ENCODE results near the gene TTC4. TPM values are rescaled to one million over a fixed set of nuclear protein-coding genes. Genes with fewer than 3 reads are reported as not detected.

The TTC4 gene
- 40.8 and 41.2 TPM in 2 replicates for total RNA-seq (2014; rRNA removed; shearing (Covaris generic); ENCODE audit: low replicate concordance)

DNA sequence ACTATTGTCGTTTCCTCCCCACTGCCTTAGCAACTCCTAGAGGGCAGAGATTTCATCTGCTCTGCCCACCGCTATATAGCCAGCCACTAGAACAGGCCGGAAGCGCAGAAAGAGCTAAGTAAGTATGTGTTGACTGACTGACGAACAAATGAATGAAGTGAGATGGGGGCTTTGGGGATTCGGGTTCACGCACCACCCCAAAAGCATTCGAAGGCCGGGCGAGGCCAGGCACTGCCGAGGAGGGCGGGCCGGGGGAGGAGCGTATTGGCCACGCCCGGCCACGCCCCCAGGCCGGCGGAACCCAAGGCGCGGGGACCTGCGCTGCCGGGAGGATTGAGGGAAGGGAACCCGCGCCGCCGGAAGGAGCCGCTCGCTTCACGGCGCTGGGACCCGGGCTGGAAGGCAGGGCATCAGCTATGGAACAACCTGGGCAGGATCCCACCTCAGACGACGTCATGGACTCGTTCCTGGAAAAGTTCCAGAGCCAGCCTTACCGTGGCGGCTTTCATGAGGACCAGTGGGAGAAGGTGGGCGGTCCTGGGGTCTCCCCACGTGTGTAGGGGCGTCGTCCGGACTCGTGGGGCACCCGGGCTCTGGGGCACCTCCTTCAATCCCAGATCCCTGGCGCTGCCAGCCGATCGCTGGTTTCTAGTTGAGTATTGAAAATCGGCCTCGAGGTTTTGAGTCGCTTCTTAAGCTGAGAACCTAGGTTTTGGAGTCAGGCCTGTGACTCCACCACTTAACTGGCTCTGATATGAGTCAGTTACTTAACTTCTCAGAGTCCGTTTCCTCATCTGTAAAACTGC, at the start of gene TTC4:
TSS of gene TTC4 (plus strand) at position 369 of the 806 bp plus-strand sequence. CDS start at position 417, 48 bp downstream.
- Histone ChIP-seq H3K9me3 (no peaks in the 10 kb centered on the region), H3K27me3 (no peaks in the 10 kb centered on the region), H3K4me3 (peak within 1 kb of the TSS; percentile 93), H3K36me3 (peaks cover 33% of the 10 kb centered on the region)
- peak; percentile 77 for DNase-seq

- Histone ChIP-seq H3K9me3 (no peaks in the 10 kb centered on the region), H3K36me3 (no peaks in the 10 kb centered on the region), H3K27me3 (no peaks in the 10 kb centered on the region), H3K4me3 (no peak overlapping the region)
- DNase-seq = no peak
These were observed 49.3 kb upstream of the TTC4 start for GRCh38 chr1:54666333-54666732.

- Histone ChIP-seq H3K36me3 (no peaks in the 10 kb centered on the region), H3K27me3 (no peaks in the 10 kb centered on the region), H3K4me3 (no peak overlapping the region), H3K9me3 (no peaks in the 10 kb centered on the region)
- DNase-seq = no peak
These were observed 47.9 kb upstream of the TTC4 start for GRCh38 chr1:54667797-54668196.

DNA sequence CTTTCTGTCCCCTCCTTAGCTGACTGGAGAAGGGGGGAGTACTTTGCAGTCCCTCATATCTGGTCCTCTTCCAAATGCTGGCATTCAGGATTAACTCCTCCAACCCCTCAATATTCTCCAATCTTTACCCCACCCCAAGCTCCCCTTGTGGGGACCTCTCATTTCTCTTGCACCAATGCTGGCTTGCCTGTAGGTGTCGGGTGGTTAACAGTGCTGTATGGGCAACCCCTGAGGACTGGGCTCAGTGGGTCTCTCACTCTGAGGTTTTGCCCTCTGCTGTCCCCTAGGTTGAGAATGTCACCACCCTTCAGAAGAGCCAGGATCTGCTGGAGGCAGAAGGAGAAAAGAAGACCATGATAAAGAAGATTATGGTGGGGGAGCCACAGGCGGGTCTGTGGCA, 47.1 kb upstream of the TTC4 start:
- H3K27me3 ChIP-seq = no peaks in the 10 kb centered on the region
- H3K9me3 ChIP-seq = no peaks in the 10 kb centered on the region
- no peaks in the 10 kb centered on the region for H3K36me3 ChIP-seq
- H3K4me3 ChIP-seq = no peak overlapping the region
- no peak for DNase-seq

GRCh38 chr1:54671985-54672608, 43.6 kb upstream of the TTC4 start:
- DNase-seq = peak; percentile 35
- H3K4me3 ChIP-seq = no peak overlapping the region
- H3K36me3 ChIP-seq = no peaks in the 10 kb centered on the region
- H3K9me3 ChIP-seq = no peaks in the 10 kb centered on the region
- H3K27me3 ChIP-seq = no peaks in the 10 kb centered on the region

DNA sequence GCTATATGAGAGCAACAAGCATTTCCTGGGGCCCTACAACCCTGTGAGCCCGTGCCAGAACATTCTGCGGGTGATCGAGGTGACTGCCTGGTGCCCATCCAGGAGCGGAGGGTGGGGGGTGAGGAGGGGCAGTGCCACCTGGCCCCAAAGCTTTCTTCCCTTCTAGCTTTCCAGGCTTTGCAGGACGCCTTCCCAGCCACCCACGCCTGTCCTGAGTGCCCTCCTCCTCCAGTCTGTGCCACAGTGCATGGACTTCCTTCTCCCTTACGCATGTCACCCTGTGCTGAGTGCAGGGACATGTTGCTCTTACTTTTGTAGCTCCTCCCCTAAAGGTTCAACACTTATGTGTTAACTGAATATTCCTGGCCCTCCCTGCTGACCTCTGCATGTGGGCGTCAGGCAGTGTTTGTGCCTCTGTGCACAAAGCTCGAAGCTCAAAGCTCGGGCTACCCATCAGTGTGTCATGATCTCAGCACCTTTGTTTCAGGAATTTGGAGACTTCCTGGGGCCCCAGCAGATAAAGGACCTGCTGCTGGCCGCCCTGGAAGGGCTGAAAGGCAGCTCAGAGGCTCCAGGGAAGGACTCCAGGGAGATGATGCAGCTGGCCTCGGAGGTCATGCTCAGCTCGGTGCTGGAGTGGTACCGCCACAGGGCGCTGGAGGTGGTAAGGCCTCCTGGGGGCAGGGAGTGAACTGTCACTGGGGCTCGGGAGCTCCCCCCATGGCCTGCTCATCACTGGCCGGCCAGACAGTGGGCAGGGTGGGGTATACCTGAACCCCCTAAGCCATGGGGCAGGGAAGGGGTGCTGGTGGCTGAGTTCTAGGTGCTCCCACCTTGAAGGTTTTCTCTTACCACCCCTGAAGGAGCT, 36.7 kb upstream of the TTC4 start:
- no peak for DNase-seq
- Histone ChIP-seq H3K36me3 (no peaks in the 10 kb centered on the region), H3K4me3 (no peak overlapping the region), H3K27me3 (no peaks in the 10 kb centered on the region), H3K9me3 (no peaks in the 10 kb centered on the region)

- H3K27me3 ChIP-seq = no peaks in the 10 kb centered on the region
- H3K9me3 ChIP-seq = no peaks in the 10 kb centered on the region
- DNase-seq = no peak
- no peaks in the 10 kb centered on the region for H3K36me3 ChIP-seq
- H3K4me3 ChIP-seq = no peak overlapping the region
These were observed 36.0 kb upstream of the TTC4 start for GRCh38 chr1:54679706-54680105.

DNA sequence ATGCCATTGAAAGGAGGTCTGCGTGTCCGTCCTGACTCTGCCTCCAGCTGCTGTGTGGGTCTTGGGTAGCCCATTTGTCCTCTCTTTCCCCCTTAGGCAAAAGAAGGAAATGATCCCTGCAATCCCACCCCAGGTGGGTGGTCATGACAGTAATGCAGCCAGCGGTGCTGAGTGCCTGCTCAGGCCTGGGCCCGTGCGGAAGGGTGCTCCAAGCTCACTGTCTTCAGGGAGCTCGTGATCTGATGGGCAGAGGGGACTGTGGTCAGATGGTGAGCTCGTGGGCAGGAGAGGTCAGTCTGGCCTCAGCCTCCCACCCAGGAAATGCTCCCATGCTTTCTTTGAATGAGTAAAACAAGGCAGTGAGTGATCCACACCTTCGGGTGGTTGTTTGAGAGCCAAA, 35.3 kb upstream of the TTC4 start:
- Histone ChIP-seq H3K4me3 (no peak overlapping the region), H3K9me3 (no peaks in the 10 kb centered on the region), H3K36me3 (no peaks in the 10 kb centered on the region), H3K27me3 (no peaks in the 10 kb centered on the region)
- DNase-seq = no peak

GRCh38 chr1:54681358-54681757, 34.3 kb upstream of the TTC4 start:
- DNase-seq = no peak
- Histone ChIP-seq H3K4me3 (no peak overlapping the region), H3K27me3 (no peaks in the 10 kb centered on the region), H3K9me3 (no peaks in the 10 kb centered on the region), H3K36me3 (no peaks in the 10 kb centered on the region)

- H3K36me3 ChIP-seq = no peaks in the 10 kb centered on the region
- no peak for DNase-seq
- no peaks in the 10 kb centered on the region for H3K9me3 ChIP-seq
These were observed 32.2 kb upstream of the TTC4 start for GRCh38 chr1:54683453-54683852.

DNA sequence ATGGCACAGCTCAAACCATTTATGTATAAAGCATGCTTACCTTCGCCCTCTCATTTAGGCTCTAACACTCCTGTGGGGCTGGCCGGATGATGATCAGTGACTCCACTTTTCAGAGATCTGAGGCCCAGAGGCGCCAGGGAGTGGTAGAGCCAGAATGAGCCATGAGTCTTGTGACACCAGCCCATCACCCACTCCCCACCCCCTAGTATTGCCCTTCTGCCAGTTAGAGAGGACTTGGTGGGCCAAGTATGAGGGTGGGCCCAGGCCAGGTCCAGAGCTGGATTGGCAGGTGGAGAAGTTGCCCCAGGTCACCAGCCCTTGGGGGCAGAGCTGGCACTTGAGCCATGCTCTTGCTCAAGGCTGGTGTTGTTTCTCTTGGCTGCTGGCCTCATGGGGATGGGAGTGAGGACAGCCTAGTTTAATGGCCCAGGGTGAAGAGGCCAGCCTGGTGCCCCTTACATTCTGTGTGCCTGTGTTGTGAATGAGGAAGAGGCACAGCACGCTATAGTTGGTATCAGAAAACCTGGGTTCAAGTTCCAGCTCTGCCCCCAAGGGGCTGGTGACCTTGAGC, 30.2 kb upstream of the TTC4 start:
- Histone ChIP-seq H3K36me3 (no peaks in the 10 kb centered on the region), H3K9me3 (no peaks in the 10 kb centered on the region), H3K4me3 (no peak overlapping the region), H3K27me3 (no peaks in the 10 kb centered on the region)
- DNase-seq = no peak

More at GRCh38 chr1:54683453-54683852, 32.2 kb upstream of the TTC4 start:
- Histone ChIP-seq H3K27me3 (no peaks in the 10 kb centered on the region), H3K4me3 (no peak overlapping the region)

DNA sequence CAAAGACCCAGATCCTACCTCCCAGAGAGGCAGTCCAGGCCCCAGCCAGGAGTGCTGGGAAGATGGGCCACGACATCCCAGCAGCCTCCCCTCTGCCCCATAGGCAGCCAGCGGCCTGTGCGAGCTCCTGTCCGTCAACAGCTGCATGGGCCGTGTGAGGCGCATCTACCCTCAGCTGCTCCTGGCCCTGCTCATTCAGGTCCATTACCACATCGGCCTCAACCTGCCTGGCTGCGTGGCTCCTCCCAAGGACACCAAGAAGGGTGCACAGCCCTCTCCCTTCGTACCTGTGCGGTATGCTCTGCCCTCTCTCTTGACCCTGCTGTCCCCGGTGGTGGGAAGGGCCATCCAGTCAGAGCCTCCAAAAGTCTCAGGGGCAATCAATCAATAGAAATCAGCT, 29.5 kb upstream of the TTC4 start:
- no peak overlapping the region for H3K4me3 ChIP-seq
- DNase-seq = no peak
- H3K27me3 ChIP-seq = no peaks in the 10 kb centered on the region
- no peaks in the 10 kb centered on the region for H3K36me3 ChIP-seq
- no peaks in the 10 kb centered on the region for H3K9me3 ChIP-seq

- DNase-seq = no peak
- Histone ChIP-seq H3K27me3 (no peaks in the 10 kb centered on the region), H3K9me3 (no peaks in the 10 kb centered on the region), H3K4me3 (no peak overlapping the region), H3K36me3 (no peaks in the 10 kb centered on the region)
These were observed 20.9 kb upstream of the TTC4 start for GRCh38 chr1:54694771-54695170.

GRCh38 chr1:54695221-54695620, 20.4 kb upstream of the TTC4 start:
- H3K4me3 ChIP-seq = no peak overlapping the region
- no peaks in the 10 kb centered on the region for H3K36me3 ChIP-seq
- DNase-seq = no peak
- no peaks in the 10 kb centered on the region for H3K27me3 ChIP-seq
- H3K9me3 ChIP-seq = no peaks in the 10 kb centered on the region

- Histone ChIP-seq H3K4me3 (no peak overlapping the region), H3K27me3 (no peaks in the 10 kb centered on the region), H3K36me3 (no peaks in the 10 kb centered on the region), H3K9me3 (no peaks in the 10 kb centered on the region)
- no peak for DNase-seq
These were observed 19.9 kb upstream of the TTC4 start for GRCh38 chr1:54695764-54696163.

GRCh38 chr1:54696262-54696661, 19.4 kb upstream of the TTC4 start:
- Histone ChIP-seq H3K4me3 (no peak overlapping the region), H3K27me3 (no peaks in the 10 kb centered on the region), H3K36me3 (no peaks in the 10 kb centered on the region), H3K9me3 (no peaks in the 10 kb centered on the region)
- no peak for DNase-seq

DNA sequence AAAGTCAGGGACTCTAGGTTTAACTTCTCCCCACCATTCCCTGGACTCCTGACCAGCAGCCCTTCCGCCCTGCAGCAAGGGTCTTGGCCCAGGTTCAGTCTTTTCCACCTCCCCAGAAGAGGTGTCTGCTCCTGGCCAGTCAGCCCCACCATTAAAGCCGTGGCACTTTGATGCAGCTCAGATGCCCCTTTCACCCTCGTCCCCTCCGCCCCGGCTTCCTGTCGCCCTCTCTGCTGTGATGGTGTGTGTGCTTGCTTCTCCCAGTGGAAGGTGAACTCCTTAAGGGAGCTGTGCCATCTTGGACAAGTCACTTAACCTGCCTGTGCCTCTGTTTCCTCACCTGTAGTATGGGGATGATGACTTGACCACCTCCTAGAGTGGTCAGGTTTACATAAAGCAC, 17.8 kb upstream of the TTC4 start:
- DNase-seq = no peak
- Histone ChIP-seq H3K4me3 (no peak overlapping the region), H3K36me3 (no peaks in the 10 kb centered on the region), H3K9me3 (no peaks in the 10 kb centered on the region), H3K27me3 (no peaks in the 10 kb centered on the region)

All from MG63 (cell line).